Heart right ventricle (tissue), 16 donors: ENCODE measurements around the gene RNF31. TPM values are rescaled to one million over a fixed set of nuclear protein-coding genes. Genes with fewer than 3 reads are reported as not detected.

Source experiments
- ATAC-seq, 8 donors: fragments of 200-7000 bp; cut with Tn5 transposase; one replicate each; pipeline ENCODE4 v1.9.1; 2020; ENCODE audit warnings: mild to moderate bottlenecking in 8 of 8, moderate library complexity in 8 of 8, moderate number of reproducible peaks in 1 of 8
- DNase-seq, 2 donors: peaks; one replicate each; pipeline ENCODE4 v3.0.0-alpha.2; 2020
- H3K27ac ChIP-seq, 10 donors: fragments of 200-600 bp; sonication (generic) in 2 of 10; one replicate each; pipeline versions ENCODE4 v1.5.0 to v1.8.0; 2020 to 2022; ENCODE audit warnings: mild to moderate bottlenecking in 3 of 10
- H3K27me3 ChIP-seq, 7 donors: fragments of 200-600 bp; one replicate each; pipeline ENCODE4 v1.8.0; 2021 to 2022; ENCODE audit warnings: mild to moderate bottlenecking in 2 of 7
- H3K36me3 ChIP-seq, 9 donors: fragments of 200-600 bp; sonication (generic) in 1 of 9; one replicate each; pipeline versions ENCODE4 v1.5.0 to v1.8.0; 2020 to 2022; ENCODE audit warnings: mild to moderate bottlenecking in 2 of 9
- H3K4me1 ChIP-seq, 9 donors: fragments of 200-600 bp; sonication (generic) in 1 of 9; one replicate each; pipeline versions ENCODE4 v1.5.0 to v1.8.0; 2020 to 2022; ENCODE audit warnings: mild to moderate bottlenecking in 4 of 9
- H3K4me3 ChIP-seq, 10 donors: fragments of 200-600 bp; sonication (generic) in 2 of 10; one replicate each; pipeline versions ENCODE4 v1.5.0 to v1.8.0; 2020 to 2022; ENCODE audit warnings: mild to moderate bottlenecking in 7 of 10, moderate library complexity in 2 of 10
- H3K9me3 ChIP-seq, 11 donors: fragments of 200-600 bp in 10 of 11; sonication (generic) in 2 of 11; one replicate each; pipeline versions ENCODE4 v1.5.0 to v1.8.0; 2013 to 2022; ENCODE audit warnings: mild to moderate bottlenecking in 2 of 11, control low read depth in 1 of 11, moderate library complexity in 1 of 11
- CTCF ChIP-seq, 9 donors: fragments of 200-600 bp; sonication (generic) in 2 of 9; IDR thresholded peaks; one replicate each; pipeline versions ENCODE4 v1.5.0 to v1.8.0; 2021 to 2022; ENCODE audit warnings: antibody characterized with exemption in 9 of 9, mild to moderate bottlenecking in 5 of 9, moderate library complexity in 1 of 9
- WGBS, 2 donors: extraction: QIAGEN DNeasy Blood & Tissue Kit; methylation state at CpG; one replicate each; pipeline ENCODE4 v1.1.7; 2013; ENCODE audit warnings: inconsistent platforms in 1 of 2; 5-methylcytosine and 5-hydroxymethylcytosine counted together
- intact Hi-C, 10 donors: fragments of 100-400 bp; cut with DNase I; formaldehyde crosslinking; loops; one replicate each; pipeline versions ENCODE4 v1.11.1 to v1.14.2; 2022
- polyA plus RNA-seq, 2 donors: library from polyadenylated mRNA; stranded (reverse); fragments of 200-250 nt; gene quantifications; one replicate each; pipeline ENCODE4 v1.2.3, GENCODE V29; 2013
- total RNA-seq, 10 donors: library from RNA; stranded (reverse); fragmentation: NEBNext Ultra II Directional in 3 of 10; extraction: Animal tissue kit (Norgen Biotek cat#: 25700) in 3 of 10; gene quantifications; one replicate each; pipeline versions ENCODE4 v1.2.1 to v1.2.4, GENCODE V29; 2021 to 2023
- donor health status: Arrhythmogenic right ventricular cardiomyopathy.
- donor health status: ischemic (EF 13 %, LVEDD 7.1; RV severe dilation, severe dysfunction).
- donor health status: healthy with polysubstance abuse.
- donor health status: DM: no; HTN: yes; CAD: no.
- donor health status: DM: no; HTN: no; CAD: no.
- donor health status: ischemic (EF 25% LVEDD 6.9; RV normal size, moderate dysfunction).
- donor health status: ischemic (EF 25% LVEDD 5.7; RV mildly dilated, moderate dysfunction).
- donor health status: healthy.
- donor health status: DM: yes; HTN: yes; CAD: no.
- donor health status: Ischemic cardiomyopathy.
- donor health status: ischemic (EF 35%, LVEDD 5.7; RV mildly dilated, moderate dysfunction).
- donor health status: nonischemic (EF 11% LVEDD 7.7; RV severe dilation, severe dysfunction).
- donor health status: DM: yes; HTN: yes; CAD: no.
- donor health status: PGD.
- donor health status: ischemic (EF 29% LVEDD 5.4; RV normal size, mild dysfunction).
- donor health status: nonischemic (EF 23%, LVEDD 6.1; RV moderate dilation, normal function).

Gene RNF31
- total and polyA plus RNA-seq, 12 donors, result 27.5 to 92.9 (median 35.7) TPM

GRCh38 chr14:24190416-24190815, 43.1 kb downstream of the RNF31 start:
- DNase-seq, result no peak

GRCh38 chr14:24192933-24193332, 45.6 kb downstream of the RNF31 start:
- Histone ChIP-seq H3K36me3 (peaks cover 0 to 42% (median 15%) of the 10 kb centered on the region in 9 donors), H3K27me3 (no peaks in the 10 kb centered on the region), H3K4me1 (peaks cover 6 to 44% (median 37%) of the 10 kb centered on the region in 9 donors), H3K4me3 (no peak overlapping the region), H3K9me3 (no peaks in the 10 kb centered on the region), H3K27ac (no peak overlapping the region)
- TF ChIP-seq CTCF (IDR thresholded peaks at IDR 0.05), result no peak
- ATAC-seq, result no peak
- no peak for DNase-seq
- intact Hi-C loops, result no loop called here
- WGBS, 2 donors, result 95% methylated on average over 15 of the region's 15 CpGs

More at GRCh38 chr14:24190416-24190815, 43.1 kb downstream of the RNF31 start:
- no peak overlapping the region for H3K27ac ChIP-seq
- ATAC-seq, result no peak
- TF ChIP-seq CTCF (IDR thresholded peaks at IDR 0.05), result no peak
- H3K4me1 ChIP-seq, result peaks cover 4 to 37% (median 31%) of the 10 kb centered on the region in 9 donors
- H3K27me3 ChIP-seq, result no peaks in the 10 kb centered on the region
- intact Hi-C loops, result no loop called here
- H3K4me3 ChIP-seq, result no peak overlapping the region
- H3K9me3 ChIP-seq, result no peaks in the 10 kb centered on the region
- peaks cover 0 to 61% (median 15%) of the 10 kb centered on the region in 9 donors for H3K36me3 ChIP-seq
- WGBS, 2 donors, result 89 to 92% methylated on average over 10 of the region's 10 CpGs

GRCh38 chr14:24194186-24194872, 47.0 kb downstream of the RNF31 start:
- Histone ChIP-seq H3K9me3 (no peaks in the 10 kb centered on the region), H3K36me3 (peaks cover 0 to 45% (median 15%) of the 10 kb centered on the region in 9 donors), H3K4me3 (peak overlapping the region in 9 of 10 donors; percentile 59 to 100 (median 91)), H3K27ac (peak overlapping the region in 8 of 10 donors; percentile 94 to 100 (median 98)), H3K27me3 (no peaks in the 10 kb centered on the region), H3K4me1 (peaks cover 4 to 41% (median 29%) of the 10 kb centered on the region in 9 donors)
- no peak for ATAC-seq
- no peak for TF ChIP-seq CTCF (IDR thresholded peaks at IDR 0.05)
- no peak for DNase-seq
- 75 to 77% methylated on average over 7 of the region's 7 CpGs for WGBS, 2 donors
- intact Hi-C loops, result no loop called here

GRCh38 chr14:24194873-24195185, 47.5 kb downstream of the RNF31 start:
- Histone ChIP-seq H3K27ac (peak overlapping the region; percentile 92 to 100 (median 98)), H3K4me1 (peaks cover 4 to 39% (median 27%) of the 10 kb centered on the region in 9 donors), H3K27me3 (no peaks in the 10 kb centered on the region), H3K9me3 (no peaks in the 10 kb centered on the region), H3K4me3 (peak overlapping the region; percentile 59 to 100 (median 92)), H3K36me3 (peaks cover 0 to 45% (median 15%) of the 10 kb centered on the region in 9 donors)
- no peak for DNase-seq
- ATAC-seq, result peak in 2 of 8 donors; percentile 1 to 14
- intact Hi-C loops, result no loop called here
- TF ChIP-seq CTCF (IDR thresholded peaks at IDR 0.05), result no peak
- WGBS, 2 donors, result 47 to 52% methylated on average over 8 of the region's 8 CpGs
